HG03575 (cell line): Measurements from ENCODE around the gene IL17RD.

Experiments used
- ATAC-seq: cut with Tn5 transposase; IDR thresholded peaks from one replicate; pipeline ENCODE4 v1.9.1; 2021; ENCODE audit not compliant: unreplicated experiment, insufficient number of reproducible peaks, low FRiP score; ENCODE audit errors: extremely low read depth

The IL17RD gene

GRCh38 chr3:57164657-57165573 is at the start of gene IL17RD:
Gene IL17RD (minus strand): TSS chr3:57165353. CDS start chr3:57165286, 67 bp downstream.
- ATAC-seq, result no peak

GRCh38 chr3:57206423-57206822 is 41.3 kb upstream of the IL17RD start:
- no peak for ATAC-seq

DNA sequence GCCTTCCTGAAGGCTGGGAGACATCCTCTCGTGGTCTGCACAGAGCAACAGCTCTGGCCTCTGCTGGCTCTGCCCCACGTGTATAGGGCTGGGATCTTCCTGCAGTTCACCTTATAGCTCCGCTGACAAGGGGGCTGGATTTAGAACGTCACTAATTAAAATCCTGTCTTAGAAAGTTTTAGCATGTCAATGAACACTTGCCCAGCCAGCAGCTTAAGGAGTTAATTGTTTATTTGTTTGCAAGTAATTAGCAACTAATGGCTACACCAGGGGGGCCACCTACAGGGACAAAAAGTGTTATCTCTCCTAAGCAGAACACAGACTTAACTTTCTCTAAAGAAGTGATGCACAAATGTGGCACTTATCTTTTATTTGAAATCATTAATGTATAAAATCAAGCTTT is 34.7 kb upstream of the IL17RD start, which contains the start of gene HESX1:
Gene HESX1, minus strand, starts transcription at position 84 of the 403 bp plus-strand sequence. Its CDS starts 60 bp downstream, at position 24.
- no peak for ATAC-seq

DNA sequence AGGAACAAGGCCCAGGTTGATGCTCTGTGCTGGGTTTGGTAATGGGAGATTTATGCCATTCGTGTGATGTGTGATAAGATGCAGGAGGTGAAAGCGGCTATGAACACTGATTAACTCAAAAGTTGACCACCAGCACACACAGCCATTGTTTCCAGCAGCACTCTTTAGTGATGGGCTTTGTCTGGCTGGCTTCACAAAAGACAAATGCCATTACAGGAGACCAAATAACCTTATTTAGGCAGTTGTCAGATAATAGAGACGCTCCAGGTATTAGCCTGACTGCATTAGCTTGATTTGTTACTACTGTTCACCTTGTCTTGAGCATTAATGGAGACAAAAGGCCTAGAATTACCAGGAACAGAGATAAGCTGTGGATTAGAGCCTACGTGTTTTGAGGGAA is 29.5 kb upstream of the IL17RD start:
- no peak for ATAC-seq

DNA sequence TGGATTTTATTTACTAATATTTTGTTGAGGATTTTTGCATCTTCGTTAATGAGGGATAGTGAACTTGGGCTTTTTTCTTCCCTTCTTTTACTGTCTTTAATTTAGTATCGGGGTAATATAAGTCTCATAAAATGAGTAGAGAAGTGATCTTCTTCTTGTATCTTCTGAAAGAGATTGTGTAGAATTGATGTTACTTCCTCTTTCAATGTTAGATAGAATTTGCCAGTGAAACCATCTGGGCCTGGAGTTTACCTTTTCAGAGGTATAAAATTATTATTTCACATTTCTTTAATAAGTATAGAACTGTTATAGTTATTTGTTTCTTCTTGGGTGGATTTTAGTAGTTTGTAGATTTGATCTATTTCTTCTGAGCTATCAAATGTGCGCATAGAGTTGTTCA is 26.9 kb upstream of the IL17RD start:
- no peak for ATAC-seq

DNA sequence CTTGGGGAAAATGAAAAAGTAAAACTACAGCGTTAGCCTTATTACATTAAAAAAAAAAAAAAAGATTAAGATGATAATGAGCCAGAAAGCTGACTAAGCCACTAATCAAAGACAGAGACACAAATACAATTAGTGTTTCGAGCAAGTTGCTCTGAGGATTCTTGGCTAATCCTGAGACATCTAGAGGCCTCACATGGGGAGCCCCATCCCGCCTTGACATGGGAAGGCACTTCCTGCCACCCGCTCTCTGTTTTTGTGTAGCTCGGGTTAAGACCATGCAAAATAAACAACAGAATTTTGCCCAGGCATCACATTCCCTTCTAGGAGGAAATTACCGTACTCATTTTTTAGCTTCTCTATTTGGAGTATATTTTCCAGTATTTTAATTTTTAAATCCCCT is 19.4 kb upstream of the IL17RD start:
- ATAC-seq, result no peak

- no peak for ATAC-seq
Measured at GRCh38 chr3:57179580-57180410, 14.6 kb upstream of the IL17RD start.

GRCh38 chr3:57176045-57176444 is 10.9 kb upstream of the IL17RD start:
- no peak for ATAC-seq

DNA sequence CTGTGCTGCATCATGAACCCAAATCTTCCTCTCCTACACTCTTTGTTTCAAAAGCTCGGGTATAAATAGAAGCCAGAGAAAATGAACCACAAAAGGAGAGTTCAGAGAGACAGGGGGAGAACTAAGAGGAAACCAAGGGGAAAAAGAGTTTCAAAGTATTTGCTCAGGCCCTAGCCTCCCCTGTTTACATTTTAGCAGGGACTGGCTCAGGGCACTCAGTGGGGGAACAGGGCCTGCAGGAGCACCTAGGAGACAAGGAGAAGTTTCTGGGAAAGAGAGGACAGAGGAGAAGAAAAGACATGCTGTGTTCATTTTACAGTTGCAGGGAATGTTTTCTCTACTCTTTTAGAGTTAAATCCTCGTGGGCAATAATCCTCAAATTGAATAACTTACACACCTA is 8.5 kb upstream of the IL17RD start:
- ATAC-seq, result no peak

DNA sequence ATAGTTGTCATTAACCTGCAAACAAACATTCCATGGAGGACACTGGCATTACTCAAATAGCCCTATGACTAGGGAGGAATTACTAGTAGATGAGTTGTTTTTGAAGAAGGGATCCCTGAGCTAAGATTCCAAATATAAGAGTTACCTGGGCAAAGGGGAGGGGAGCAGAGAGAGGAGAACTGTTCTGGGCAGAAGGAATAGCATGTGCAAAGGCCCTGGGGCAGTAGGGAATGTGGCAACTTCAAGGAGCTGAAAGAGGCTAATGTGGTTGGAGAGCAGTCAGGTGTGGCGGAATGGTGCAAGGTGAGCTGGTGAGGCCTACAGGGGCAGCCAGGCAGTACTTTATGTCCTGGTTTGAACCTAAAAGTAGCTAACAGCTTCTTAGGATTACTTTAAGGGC is 5.8 kb upstream of the IL17RD start:
- ATAC-seq, result no peak

DNA sequence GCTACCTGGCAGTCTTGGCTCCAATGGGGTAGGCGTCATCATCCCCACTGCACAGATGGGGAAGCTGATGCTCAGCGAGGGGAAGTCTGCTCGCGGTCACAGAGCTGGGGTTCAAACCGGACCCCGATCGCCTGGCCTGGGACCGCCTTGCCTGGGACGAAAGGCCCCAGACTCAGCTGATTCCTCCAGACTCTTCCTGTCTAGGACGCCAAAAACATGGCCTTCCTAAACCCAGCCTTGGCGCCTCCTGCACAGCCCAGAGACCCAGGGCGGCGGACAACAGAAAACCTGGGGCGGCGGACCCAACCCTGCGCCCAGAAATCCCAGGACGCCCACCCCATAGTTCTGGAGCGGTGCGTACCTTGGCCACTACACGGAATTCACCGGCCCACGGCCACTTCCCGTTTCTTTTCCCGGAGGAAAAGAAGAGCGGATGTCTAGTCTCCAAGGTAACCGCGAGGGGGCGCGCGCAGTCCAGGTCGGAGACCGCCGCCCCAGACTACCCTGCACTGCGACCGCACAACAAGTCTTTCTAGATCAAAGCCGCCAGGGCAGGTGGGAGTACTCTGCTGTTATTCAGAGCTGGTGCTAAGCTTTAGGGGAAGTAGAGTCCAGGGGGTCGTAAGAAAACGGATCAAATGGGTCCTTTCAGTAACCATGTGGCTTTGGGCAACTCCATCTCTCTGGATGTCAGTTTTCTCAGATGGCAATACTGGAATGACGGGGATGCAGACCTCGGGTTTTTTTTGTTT is 4.9 kb upstream of the IL17RD start:
- ATAC-seq, result no peak

DNA sequence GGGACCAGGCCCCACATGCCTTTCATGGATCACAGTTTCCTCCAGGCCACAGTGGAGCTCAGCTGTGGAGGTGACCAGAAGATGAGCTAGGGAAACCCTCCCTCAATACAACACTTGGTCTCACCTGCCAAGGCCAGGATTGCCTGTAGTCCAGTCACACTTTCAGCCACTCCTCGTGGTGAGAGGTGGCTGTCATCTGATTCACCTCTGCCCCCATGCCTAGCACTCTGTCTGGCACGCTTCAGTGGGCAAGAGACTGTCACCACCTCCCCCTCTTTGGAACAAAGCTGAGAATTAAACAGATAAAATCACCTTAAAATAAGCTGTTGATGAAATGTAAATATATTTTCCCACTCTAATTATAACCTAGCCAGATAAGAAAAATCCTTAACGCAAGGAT is 4.0 kb upstream of the IL17RD start:
- no peak for ATAC-seq

DNA sequence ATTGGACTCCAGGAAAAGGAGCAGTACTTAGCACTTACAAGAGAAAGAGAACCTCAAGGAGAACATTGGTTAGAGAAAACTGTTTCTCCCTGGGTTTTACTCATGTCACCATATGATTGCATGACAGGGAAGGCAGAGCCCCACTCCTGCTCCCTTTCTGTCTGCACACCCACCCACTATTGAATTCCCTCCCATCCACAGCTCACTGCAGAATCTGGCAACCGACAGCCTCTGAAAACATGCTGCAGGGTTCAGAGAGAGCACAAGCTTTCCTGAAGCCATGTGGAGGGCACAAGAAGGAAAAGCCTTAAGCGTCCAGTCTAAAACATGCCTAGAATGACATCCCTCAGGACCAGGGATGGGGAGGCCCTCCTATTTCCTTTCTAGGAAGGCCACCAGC is 3.0 kb upstream of the IL17RD start:
- ATAC-seq, result no peak

- no peak for ATAC-seq
Measured at GRCh38 chr3:57166660-57167059, 1.5 kb upstream of the IL17RD start.

DNA sequence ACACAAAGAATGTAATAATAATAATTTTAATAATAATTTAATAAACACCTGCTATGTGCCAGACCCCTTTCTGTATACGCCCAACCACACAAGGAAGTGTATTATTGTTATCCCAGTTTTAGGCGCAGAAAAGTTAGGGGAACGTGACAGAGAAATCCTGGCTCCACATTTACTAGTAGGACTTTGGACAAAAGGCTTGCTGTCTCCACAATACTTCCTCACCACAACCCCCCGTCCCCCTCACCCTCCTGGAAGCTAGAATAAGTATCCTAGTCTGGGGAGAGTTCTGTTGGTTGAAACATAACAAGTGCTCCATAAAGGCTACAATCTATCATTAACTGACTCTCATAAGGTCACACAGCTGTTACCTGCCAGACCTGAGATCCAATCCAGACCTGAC is 488 bp upstream of the IL17RD start:
- no peak for ATAC-seq

DNA sequence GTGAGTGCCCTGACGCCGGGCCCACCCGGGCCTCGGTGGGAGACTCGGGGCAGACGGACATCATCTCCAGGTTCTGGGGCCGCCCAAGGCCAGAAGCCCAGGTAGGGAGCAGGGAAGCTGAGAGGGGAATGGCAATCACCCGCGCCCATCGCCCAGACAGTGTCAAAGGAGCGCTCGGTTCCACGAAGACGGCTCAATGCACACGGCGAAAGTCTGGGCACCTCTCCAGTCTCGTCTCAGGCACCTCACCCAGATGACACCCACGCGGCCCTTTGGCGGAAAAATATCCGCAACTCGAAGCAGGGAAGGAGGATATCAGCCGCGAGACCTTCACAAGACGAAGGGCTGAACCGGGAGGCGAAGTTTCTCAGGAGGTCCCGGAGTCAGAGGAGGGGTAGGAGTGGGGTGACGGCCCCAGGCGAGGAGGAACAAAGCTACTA is 916 bp downstream of the IL17RD start:
- no peak for ATAC-seq

DNA sequence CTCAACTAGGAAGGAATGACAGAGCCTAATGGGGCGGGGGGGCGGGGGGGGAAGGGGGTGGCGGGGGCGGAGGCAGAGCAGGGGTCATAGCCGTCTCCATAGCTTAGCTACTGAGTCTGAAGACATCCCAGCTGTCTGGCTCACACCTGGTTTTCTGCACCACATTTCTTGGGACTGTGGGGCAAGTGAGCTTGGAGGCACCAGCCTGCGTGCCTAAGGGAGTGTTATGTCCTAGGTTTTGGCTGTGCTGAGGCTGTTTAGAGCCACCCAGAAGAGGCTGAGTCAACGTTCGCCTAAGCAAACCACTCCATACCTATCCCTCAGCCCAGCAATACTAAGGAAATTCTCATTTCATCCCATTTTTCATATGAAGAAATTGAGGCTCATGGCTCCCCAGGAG is 1.4 kb downstream of the IL17RD start:
- ATAC-seq, result no peak

GRCh38 chr3:57161915-57162314 is 3.2 kb downstream of the IL17RD start:
- ATAC-seq, result no peak
